B cell (primary cell): ENCODE data around the gene VPS26C. TPM values are rescaled to one million over a fixed set of nuclear protein-coding genes. Genes with fewer than 3 reads are reported as not detected.

Experiments used
- ATAC-seq: fragments of 200-7000 bp; cut with Tn5 transposase; one replicate; pipeline ENCODE4 v1.10.0; 2021; ENCODE audit warnings: low read depth, mild to moderate bottlenecking, moderate number of reproducible peaks, moderate library complexity
- CTCF ChIA-PET: fragments of 350-600 bp; sonication (Branson Sonifier 250); formaldehyde crosslinking; loops from one replicate; lab custom pipeline; 2021; ENCODE audit warnings: antibody characterized with exemption, inconsistent platforms; lab: Charles Lee
- POLR2A ChIA-PET: fragments of 350-600 bp; sonication (Branson Sonifier 250); formaldehyde crosslinking; loops from one replicate; lab custom pipeline; 2021; ENCODE audit warnings: antibody characterized with exemption; lab: Charles Lee
- DNase-seq: peaks from one replicate; pipeline ENCODE4 v3.0.0; 2013
- H2AFZ ChIP-seq: 2 replicates; pipeline ENCODE4 v1.6.1; 2012; ENCODE audit warnings: mild to moderate bottlenecking, low read depth, low read length; ENCODE audit not compliant: insufficient read depth, poor library complexity, severe bottlenecking
- H3K27ac ChIP-seq, 2 donors: 1 replicate in 1 of 2; 2 replicates in 1 of 2; pipeline ENCODE4 v1.5.1; 2012 to 2013; ENCODE audit warnings: low read length in 2 of 2, mild to moderate bottlenecking in 2 of 2, moderate library complexity in 1 of 2
- H3K27me3 ChIP-seq, 4 experiments: fragments of 200-600 bp in 1 of 4; sonication (generic) in 1 of 4; replicated peaks in 1 of 4; 1 replicate in 2 of 4; 2 replicates in 2 of 4; pipeline versions ENCODE4 v1.6.1 to v1.7.0; 2013 to 2016; ENCODE audit warnings: low read length in 3 of 4, mild to moderate bottlenecking in 2 of 4, mixed read lengths in 1 of 4, moderate library complexity in 1 of 4; ENCODE audit not compliant: insufficient read depth in 4 of 4, control insufficient read depth in 3 of 4; ENCODE audit errors: control extremely low read depth in 1 of 4
- H3K36me3 ChIP-seq, 2 experiments: replicated peaks in 1 of 2; 1 replicate in 1 of 2; 2 replicates in 1 of 2; pipeline versions ENCODE4 v1.6.1 to v1.7.1; 2013; ENCODE audit warnings: low read length in 1 of 2; ENCODE audit not compliant: insufficient read depth in 2 of 2, control insufficient read depth in 1 of 2; ENCODE audit errors: control extremely low read depth in 1 of 2, extremely low read depth in 1 of 2
- H3K4me1 ChIP-seq, 2 donors: fragments of 200-600 bp in 1 of 2; sonication (generic) in 1 of 2; 1 replicate in 1 of 2; 2 replicates in 1 of 2; pipeline versions ENCODE4 v1.5.1 to v1.6.1; 2013 to 2017; ENCODE audit warnings: low read length in 2 of 2; ENCODE audit not compliant: control insufficient read depth in 2 of 2, insufficient read depth in 2 of 2
- H3K4me2 ChIP-seq: replicated peaks from 2 replicates; pipeline ENCODE3; 2012; ENCODE audit warnings: mild to moderate bottlenecking, low read depth, low read length; ENCODE audit not compliant: poor library complexity, severe bottlenecking
- H3K4me3 ChIP-seq, 5 experiments: fragments of 200-600 bp in 1 of 5; sonication (generic) in 1 of 5; 1 replicate in 3 of 5; 2 replicates in 2 of 5; pipeline versions ENCODE4 v1.5.1 to v1.7.0; 2011 to 2016; ENCODE audit warnings: low read length in 4 of 5, mild to moderate bottlenecking in 4 of 5, low read depth in 2 of 5, control low read depth in 1 of 5, moderate library complexity in 1 of 5; ENCODE audit not compliant: insufficient read depth in 1 of 5; ENCODE audit errors: control extremely low read depth in 1 of 5, extremely low read depth in 1 of 5
- H3K79me2 ChIP-seq: fragments of 200-600 bp; sonication (generic); one replicate; pipeline ENCODE4 v1.6.0; 2016; ENCODE audit warnings: low read length; ENCODE audit not compliant: control insufficient read depth, insufficient read depth
- H3K9ac ChIP-seq: fragments of 200-600 bp; sonication (generic); 2 replicates; pipeline ENCODE4 v1.6.1; 2017; ENCODE audit warnings: mild to moderate bottlenecking, low read length, moderate library complexity
- H3K9me3 ChIP-seq, 3 donors: one replicate each; pipeline versions ENCODE4 v1.6.1 to v1.7.1; 2013; ENCODE audit warnings: low read length in 2 of 3; ENCODE audit not compliant: control insufficient read depth in 2 of 3, insufficient read depth in 1 of 3; ENCODE audit errors: control extremely low read depth in 1 of 3
- H4K20me1 ChIP-seq: 2 replicates; pipeline ENCODE4 v1.6.0; 2012; ENCODE audit warnings: mild to moderate bottlenecking, low read length; ENCODE audit not compliant: insufficient read depth, control insufficient read depth, poor library complexity, severe bottlenecking
- H3K27ac Mint-ChIP-seq: one replicate; pipeline ENCODE4 v1.8.0; 2021; ENCODE audit warnings: mixed read lengths
- H3K27me3 Mint-ChIP-seq: one replicate; pipeline ENCODE4 v1.8.0; 2021; ENCODE audit warnings: mixed read lengths
- H3K4me1 Mint-ChIP-seq: one replicate; pipeline ENCODE4 v1.8.0; 2021; ENCODE audit warnings: mixed read lengths
- H3K4me3 Mint-ChIP-seq: one replicate; pipeline ENCODE4 v1.8.0; 2021; ENCODE audit warnings: mixed read lengths
- H3K9me3 Mint-ChIP-seq: one replicate; pipeline ENCODE4 v1.8.0; 2022; ENCODE audit warnings: mixed read lengths; ENCODE audit not compliant: insufficient read depth
- EZH2 ChIP-seq: IDR thresholded peaks from 2 replicates; pipeline ENCODE4 v1.6.1; 2012; ENCODE audit warnings: borderline replicate concordance, low read depth, mild to moderate bottlenecking, moderate library complexity, low read length; ENCODE audit not compliant: insufficient read depth, poor library complexity, severe bottlenecking
- WGBS: methylation state at CpG from one replicate; pipeline ENCODE4 v1.1.5; 2013; ENCODE audit warnings: missing lambda C conversion rate; ENCODE audit not compliant: insufficient coverage; 5-methylcytosine and 5-hydroxymethylcytosine counted together
- intact Hi-C: fragments of 100-400 bp; cut with micrococcal nuclease; formaldehyde crosslinking; loops from one replicate; pipeline ENCODE4 v1.10.0; 2022
- polyA plus RNA-seq: library from polyadenylated mRNA; depleted of rRNA; stranded (reverse); fragments of >200 nt; gene quantifications from 2 replicates; pipeline ENCODE4 v1.2.3, GENCODE V29; 2012
- total RNA-seq, 2 donors: library from RNA; stranded (reverse); fragments of 120-200 nt in 1 of 2; gene quantifications; 1 replicate in 1 of 2; 2 replicates in 1 of 2; pipeline versions ENCODE4 v1.2.3 to v1.2.4, GENCODE V29; 2013 to 2022
- TF ChIP-seq, protein P1 (sequence below): fragments of 200-600 bp; IDR thresholded peaks from one replicate; pipeline ENCODE4 v1.8.0; 2022; ENCODE audit warnings: antibody characterized with exemption, mild to moderate bottlenecking

Gene VPS26C
- total and polyA plus RNA-seq, 2 donors (not counting 1 experiment from before 2014, with no cell fraction given) = 34.3 to 58.6 TPM

GRCh38 chr21:37231671-37232070, 35.5 kb downstream of the VPS26C start:
- no peak overlapping the region for H3K4me3 Mint-ChIP-seq
- DNase-seq (no peak), ATAC-seq (no peak)
- Histone ChIP-seq H2AFZ (no peak overlapping the region), H3K4me1 (peaks cover 0 to 14% of the 10 kb centered on the region in 2 donors), H3K4me3 (no peak overlapping the region), H3K27me3 (no peaks in the 10 kb centered on the region), H3K36me3 (peaks cover 0 to 62% of the 10 kb centered on the region in 2 experiments), H3K9ac (no peak overlapping the region), H4K20me1 (no peaks in the 10 kb centered on the region), H3K27ac (peak overlapping the region in 1 of 2 donors; percentile 18), H3K9me3 (no peaks in the 10 kb centered on the region), H3K79me2 (peaks cover 22% of the 10 kb centered on the region), H3K4me2 (peak overlapping the region; percentile 24)
- intact Hi-C loops = no loop called here
- CTCF ChIA-PET = no interaction called here
- H3K4me1 Mint-ChIP-seq = peaks cover 10% of the 10 kb centered on the region
- POLR2A ChIA-PET = no interaction called here
- peak overlapping the region; percentile 63 for H3K27ac Mint-ChIP-seq
- over 99% methylated on average over 16 of the region's 16 CpGs for WGBS
- no peaks in the 10 kb centered on the region for H3K9me3 Mint-ChIP-seq
- TF ChIP-seq, protein P1, sequence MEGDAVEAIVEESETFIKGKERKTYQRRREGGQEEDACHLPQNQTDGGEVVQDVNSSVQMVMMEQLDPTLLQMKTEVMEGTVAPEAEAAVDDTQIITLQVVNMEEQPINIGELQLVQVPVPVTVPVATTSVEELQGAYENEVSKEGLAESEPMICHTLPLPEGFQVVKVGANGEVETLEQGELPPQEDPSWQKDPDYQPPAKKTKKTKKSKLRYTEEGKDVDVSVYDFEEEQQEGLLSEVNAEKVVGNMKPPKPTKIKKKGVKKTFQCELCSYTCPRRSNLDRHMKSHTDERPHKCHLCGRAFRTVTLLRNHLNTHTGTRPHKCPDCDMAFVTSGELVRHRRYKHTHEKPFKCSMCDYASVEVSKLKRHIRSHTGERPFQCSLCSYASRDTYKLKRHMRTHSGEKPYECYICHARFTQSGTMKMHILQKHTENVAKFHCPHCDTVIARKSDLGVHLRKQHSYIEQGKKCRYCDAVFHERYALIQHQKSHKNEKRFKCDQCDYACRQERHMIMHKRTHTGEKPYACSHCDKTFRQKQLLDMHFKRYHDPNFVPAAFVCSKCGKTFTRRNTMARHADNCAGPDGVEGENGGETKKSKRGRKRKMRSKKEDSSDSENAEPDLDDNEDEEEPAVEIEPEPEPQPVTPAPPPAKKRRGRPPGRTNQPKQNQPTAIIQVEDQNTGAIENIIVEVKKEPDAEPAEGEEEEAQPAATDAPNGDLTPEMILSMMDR = no peak
- no peak for TF ChIP-seq EZH2
- no peaks in the 10 kb centered on the region for H3K27me3 Mint-ChIP-seq

GRCh38 chr21:37231249-37231645, 35.9 kb downstream of the VPS26C start:
- 96% methylated on average over 12 of the region's 12 CpGs for WGBS
- TF ChIP-seq, protein P1 = no peak
- TF ChIP-seq EZH2 = no peak
- H3K4me1 ChIP-seq = peaks cover 0 to 14% of the 10 kb centered on the region in 2 donors
- H3K9me3 Mint-ChIP-seq = no peaks in the 10 kb centered on the region
- ChIA-PET CTCF (no interaction called here), POLR2A (no interaction called here)
- no peak overlapping the region for H2AFZ ChIP-seq
- H3K4me2 ChIP-seq = no peak overlapping the region
- no peak overlapping the region for H3K4me3 ChIP-seq
- H3K27me3 Mint-ChIP-seq = no peaks in the 10 kb centered on the region
- no peaks in the 10 kb centered on the region for H4K20me1 ChIP-seq
- no peak for ATAC-seq
- no peak overlapping the region for H3K4me3 Mint-ChIP-seq
- no peaks in the 10 kb centered on the region for H3K9me3 ChIP-seq
- peaks cover 22% of the 10 kb centered on the region for H3K79me2 ChIP-seq
- no peak overlapping the region for H3K9ac ChIP-seq
- DNase-seq = no peak
- peak overlapping the region; percentile 63 for H3K27ac Mint-ChIP-seq
- H3K27ac ChIP-seq = no peak overlapping the region
- intact Hi-C loops = no loop called here
- peaks cover 0 to 64% of the 10 kb centered on the region in 2 experiments for H3K36me3 ChIP-seq
- peaks cover 10% of the 10 kb centered on the region for H3K4me1 Mint-ChIP-seq
- H3K27me3 ChIP-seq = no peaks in the 10 kb centered on the region
